MCF 10A (cell line): ENCODE measurements around the gene METAP1D. TPM values are rescaled to one million over a fixed set of nuclear protein-coding genes. Genes with fewer than 3 reads are reported as not detected.

Source experiments
- BruUV-seq: library from RNA; stranded (reverse); fragments of 400-500 nt; replicated peaks from 2 replicates; lab custom pipeline; 2021; lab: Mats Ljungman, UMichigan
- CTCF ChIA-PET: fragments of 300-600 bp; sonication (Branson Sonifier 250); formaldehyde crosslinking; extraction: SDS; loops from one replicate; lab custom pipeline; 2021; ENCODE audit warnings: antibody characterized with exemption, inconsistent platforms; lab: Yijun Ruan, JAX
- POLR2A ChIA-PET: fragments of 300-600, 350-650 bp; sonication (Branson Sonifier 250); formaldehyde crosslinking; extraction: SDS; loops from one replicate; lab custom pipeline; 2020; ENCODE audit warnings: antibody characterized with exemption, inconsistent platforms; lab: Yijun Ruan, JAX
- DNase-seq: peaks from one replicate; pipeline ENCODE4 v3.0.0-alpha.2; 2018; ENCODE audit not compliant: unreplicated experiment
- H3K27ac Mint-ChIP-seq: one replicate; pipeline ENCODE4 v1.8.0; 2022; ENCODE audit warnings: mild to moderate bottlenecking, low read depth, mixed read lengths; ENCODE audit not compliant: unreplicated experiment
- H3K27me3 Mint-ChIP-seq: one replicate; pipeline ENCODE4 v1.8.0; 2022; ENCODE audit warnings: mixed read lengths; ENCODE audit not compliant: insufficient read depth, unreplicated experiment
- H3K36me3 Mint-ChIP-seq: one replicate; pipeline ENCODE4 v1.8.0; 2022; ENCODE audit warnings: mild to moderate bottlenecking, moderate library complexity, mixed read lengths; ENCODE audit not compliant: insufficient read depth, unreplicated experiment
- H3K4me1 Mint-ChIP-seq: one replicate; pipeline ENCODE4 v1.8.0; 2022; ENCODE audit warnings: mixed read lengths; ENCODE audit not compliant: insufficient read depth, unreplicated experiment
- H3K4me3 Mint-ChIP-seq: one replicate; pipeline ENCODE4 v1.8.0; 2022; ENCODE audit warnings: mild to moderate bottlenecking, moderate library complexity, mixed read lengths; ENCODE audit not compliant: unreplicated experiment
- H3K9me3 Mint-ChIP-seq: one replicate; pipeline ENCODE4 v1.8.0; 2022; ENCODE audit warnings: mixed read lengths; ENCODE audit not compliant: unreplicated experiment
- CTCF ChIP-seq: fragments of 200-600 bp; IDR thresholded peaks from one replicate; pipeline ENCODE4 v1.8.0; 2022; ENCODE audit warnings: antibody characterized with exemption, mild to moderate bottlenecking; ENCODE audit not compliant: unreplicated experiment
- intact Hi-C: fragments of 100-400 bp; cut with micrococcal nuclease; formaldehyde crosslinking; loops from 2 replicates; pipeline ENCODE4 v1.14.1; 2022
- total RNA-seq: library from RNA; stranded (reverse); gene quantifications from 2 replicates; pipeline ENCODE4 v1.2.3, GENCODE V29; 2022

METAP1D gene
- total RNA-seq, 1 experiment from 2014 or later: 9.3 TPM

GRCh38 chr2:172091000-172091641 lies 91.4 kb downstream of the METAP1D start:
- no peaks in the 10 kb centered on the region for H3K36me3 Mint-ChIP-seq
- DNase-seq: no peak
- no peaks in the 10 kb centered on the region for H3K27me3 Mint-ChIP-seq
- H3K27ac Mint-ChIP-seq: no peak overlapping the region
- H3K9me3 Mint-ChIP-seq: no peaks in the 10 kb centered on the region
- ChIA-PET POLR2A (interaction anchor here (0.5 to 1.3 kb wide), 3 partner anchors 25 to 106 kb away, joined by 3 to 5 read pairs (median 4); no protein-coding TSS in a partner anchor), CTCF (interaction anchor here (0.6 to 1.4 kb wide), 2 partner anchors 7 to 12 kb away, joined by 4 read pairs; partner anchors contain the start of gene DLX2)
- peaks cover 11% of the 10 kb centered on the region for H3K4me1 Mint-ChIP-seq
- intact Hi-C loops: no loop called here
- H3K4me3 Mint-ChIP-seq: no peak overlapping the region
- TF ChIP-seq CTCF: no peak
- BruUV-seq: no TSS peak

GRCh38 chr2:172091761-172092566 lies 92.2 kb downstream of the METAP1D start:
- Mint-ChIP-seq H3K4me1 (peaks cover 19% of the 10 kb centered on the region), H3K4me3 (no peak overlapping the region), H3K36me3 (no peaks in the 10 kb centered on the region), H3K27me3 (no peaks in the 10 kb centered on the region), H3K27ac (no peak overlapping the region), H3K9me3 (no peaks in the 10 kb centered on the region)
- ChIA-PET POLR2A (interaction anchor here (0.6 to 1.3 kb wide), 4 partner anchors 26 to 198 kb away, joined by 3 to 4 read pairs (median 3); partner anchors contain the start of gene SLC25A12), CTCF (interaction anchor here (0.5 to 1.4 kb wide), 3 partner anchors 8 to 52 kb away, joined by 3 to 4 read pairs (median 4); partner anchors contain the start of gene DLX2)
- no TSS peak for BruUV-seq
- no peak for TF ChIP-seq CTCF
- intact Hi-C loops: no loop called here
- DNase-seq: no peak

- TF ChIP-seq CTCF: no peak
- POLR2A ChIA-PET: interaction anchor here (0.6 to 0.9 kb wide), 4 partner anchors 73 to 1354 kb away, joined by 3 read pairs; partner anchors contain the start of gene SLC25A12
- peaks cover 26% of the 10 kb centered on the region for H3K4me1 Mint-ChIP-seq
- no peak for DNase-seq
- H3K36me3 Mint-ChIP-seq: no peaks in the 10 kb centered on the region
- CTCF ChIA-PET: interaction anchor here (0.6 kb wide), 1 partner anchor 38 kb away, joined by 3 read pairs; no protein-coding TSS in a partner anchor
- H3K9me3 Mint-ChIP-seq: no peaks in the 10 kb centered on the region
- no peak overlapping the region for H3K4me3 Mint-ChIP-seq
- no peaks in the 10 kb centered on the region for H3K27me3 Mint-ChIP-seq
- intact Hi-C loops: no loop called here
- H3K27ac Mint-ChIP-seq: no peak overlapping the region
- BruUV-seq: no TSS peak
Measured at GRCh38 chr2:172092716-172093415, 93.1 kb downstream of the METAP1D start.
